GM23248 (cell line): ENCODE measurements around the gene NOS1AP.

Experiments used
- EZH2 ChIP-seq: fragments of 200-600 bp; sonication (generic); IDR thresholded peaks from 2 replicates; pipeline ENCODE4 v1.6.1; 2018; ENCODE audit warnings: antibody characterized with exemption, mild to moderate bottlenecking; ENCODE audit not compliant: insufficient read depth, poor library complexity, severe bottlenecking
- EZH2phosphoT487 ChIP-seq: fragments of 200-600 bp; sonication (generic); IDR thresholded peaks from 2 replicates; pipeline ENCODE4 v1.6.1; 2018; ENCODE audit warnings: antibody characterized with exemption, moderate library complexity, mild to moderate bottlenecking, low read depth; ENCODE audit not compliant: insufficient read depth

DNA sequence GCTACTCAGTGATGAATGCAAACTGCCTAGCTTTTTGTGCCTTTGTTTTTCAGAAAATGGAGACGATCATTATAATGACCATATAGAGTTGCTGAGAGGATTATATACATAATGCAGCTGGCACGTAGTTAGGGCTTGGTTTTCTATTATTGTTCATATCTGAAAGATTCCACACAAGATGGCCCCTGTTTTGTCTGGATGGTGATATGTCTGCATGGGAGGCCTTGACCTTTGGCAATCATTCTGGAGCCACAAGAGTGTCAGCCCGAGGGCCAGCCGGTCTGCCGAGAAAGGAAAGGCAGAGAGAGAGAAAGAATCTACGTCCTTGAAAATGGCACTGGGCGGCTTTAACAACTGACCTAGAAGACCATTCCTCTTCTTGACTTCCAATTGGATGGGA lies 348.2 kb downstream of the NOS1AP start:
- no peak for TF ChIP-seq EZH2
- no peak for TF ChIP-seq EZH2phosphoT487
